Pericardium fibroblast (primary cell): Measurements from ENCODE around the gene KLRC3. TPM values are rescaled to one million over a fixed set of nuclear protein-coding genes. Genes with fewer than 3 reads are reported as not detected.

ENCODE experiments used
- total RNA-seq: library from RNA; depleted of rRNA; stranded (reverse); fragments of >200 nt; gene quantifications from 2 replicates; pipeline ENCODE4 v1.2.3, GENCODE V29; 2015

KLRC3 gene
- total RNA-seq, result not detected in 2 replicates

GRCh38 chr12:10420334-10420733, at the start of gene KLRC3:
Gene KLRC3 (minus strand): TSS chr12:10420595. CDS start chr12:10420550, 45 bp downstream.

DNA sequence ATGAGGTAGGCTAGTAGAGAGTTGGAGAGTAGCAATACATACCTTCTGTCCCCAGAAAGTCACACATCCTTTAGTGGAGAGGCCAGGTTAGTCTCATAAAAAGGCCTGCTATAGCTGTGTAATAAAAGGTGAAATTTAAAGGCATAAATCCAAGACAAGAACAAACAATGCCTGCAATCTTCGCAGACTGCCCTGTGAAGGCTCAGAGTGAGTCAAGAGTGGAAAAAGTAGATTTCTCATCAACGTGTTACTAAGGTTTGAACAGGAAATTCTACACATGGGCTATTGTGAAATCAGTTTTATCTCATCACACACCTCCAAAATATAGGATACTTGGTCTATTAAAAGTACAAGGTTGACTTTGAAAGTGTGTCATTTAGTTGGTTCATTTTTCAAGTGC, 32.8 kb upstream of the KLRC3 start, which contains the start of gene KLRC1:
TSS of gene KLRC1 (minus strand) at position 222 of the 400 bp plus-strand sequence. CDS start 2,221 bp downstream, outside the sequence.

GRCh38 chr12:10435816-10436215, 15.4 kb upstream of the KLRC3 start, which contains the start of gene KLRC2:
Gene KLRC2 (minus strand): TSS chr12:10436010. CDS start chr12:10435986, 24 bp downstream.

GRCh38 chr12:10409392-10409791, 11.0 kb downstream of the KLRC3 start, which contains the start of gene KLRC4:
Gene KLRC4 (minus strand): TSS chr12:10409757. CDS start chr12:10409575, 182 bp downstream.

DNA sequence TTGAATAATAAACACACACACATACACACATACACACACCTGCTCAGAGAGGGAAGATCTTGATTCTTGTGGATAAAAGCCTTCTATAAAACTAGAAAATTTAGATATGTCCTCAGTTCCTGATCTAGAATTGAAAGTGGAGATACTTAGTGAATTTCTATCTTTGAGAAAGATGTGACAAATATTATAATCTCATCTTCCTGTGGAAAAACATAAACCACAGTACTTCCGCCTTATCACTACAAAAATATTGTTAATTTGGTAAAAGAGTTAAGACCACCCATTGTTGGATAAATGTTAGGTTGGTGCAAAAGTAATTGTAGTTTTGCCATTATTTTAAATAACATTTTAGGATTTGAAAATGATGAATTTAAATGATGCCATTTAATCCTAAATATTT, 30.5 kb downstream of the KLRC3 start, which contains the start of gene KLRK1:
TSS of gene KLRK1 (minus strand) at position 138 of the 400 bp plus-strand sequence. CDS start 1,231 bp downstream, outside the sequence.

Other genes with a start within 250 kb of the KLRC3 start
- 3.2 and 5.1 TPM in 2 replicates for gene OLR1, start 248.5 kb downstream of the KLRC3 start, total RNA-seq
- 0.17 and 0.82 TPM in 2 replicates for gene TMEM52B, start 241.6 kb downstream of the KLRC3 start, total RNA-seq
- 45.0 and 48.0 TPM in 2 replicates for gene GABARAPL1, start 207.7 kb downstream of the KLRC3 start, total RNA-seq
- not detected in 2 replicates for gene KLRD1, start 112.7 kb downstream of the KLRC3 start, total RNA-seq
- gene KLRK1, start 30.6 kb downstream of the KLRC3 start, total RNA-seq, result not detected in 2 replicates
- gene KLRC4, start 10.8 kb downstream of the KLRC3 start, total RNA-seq, result not detected in 2 replicates
- gene KLRC2, start 15.4 kb upstream of the KLRC3 start, total RNA-seq, result not detected in 2 replicates
- gene KLRC1, start 32.8 kb upstream of the KLRC3 start, total RNA-seq, result not detected in 2 replicates
- 0.35 and 6.4 TPM in 2 replicates for gene EIF2S3B, start 85.3 kb upstream of the KLRC3 start, total RNA-seq
- 10.0 and 28.9 TPM in 2 replicates for gene MAGOHB, start 193.0 kb upstream of the KLRC3 start, total RNA-seq